C4-2B (cell line): ENCODE data around the gene SSBP3.

Experiments
- CTCF ChIP-seq: fragments of 450-650 bp; conservative IDR thresholded peaks from 2 replicates; pipeline ENCODE4 v1.5.1; 2017; ENCODE audit warnings: mild to moderate bottlenecking
- ZFX ChIP-seq: fragments of 450-650 bp; IDR thresholded peaks from 2 replicates; pipeline ENCODE4 v1.6.1; 2017

- TF ChIP-seq CTCF: no peak
- no peak for TF ChIP-seq ZFX
Measured at GRCh38 chr1:54265126-54265525, 141.1 kb downstream of the SSBP3 start.
